ENCODE results near the gene CCDC24.

Gene CCDC24

DNA sequence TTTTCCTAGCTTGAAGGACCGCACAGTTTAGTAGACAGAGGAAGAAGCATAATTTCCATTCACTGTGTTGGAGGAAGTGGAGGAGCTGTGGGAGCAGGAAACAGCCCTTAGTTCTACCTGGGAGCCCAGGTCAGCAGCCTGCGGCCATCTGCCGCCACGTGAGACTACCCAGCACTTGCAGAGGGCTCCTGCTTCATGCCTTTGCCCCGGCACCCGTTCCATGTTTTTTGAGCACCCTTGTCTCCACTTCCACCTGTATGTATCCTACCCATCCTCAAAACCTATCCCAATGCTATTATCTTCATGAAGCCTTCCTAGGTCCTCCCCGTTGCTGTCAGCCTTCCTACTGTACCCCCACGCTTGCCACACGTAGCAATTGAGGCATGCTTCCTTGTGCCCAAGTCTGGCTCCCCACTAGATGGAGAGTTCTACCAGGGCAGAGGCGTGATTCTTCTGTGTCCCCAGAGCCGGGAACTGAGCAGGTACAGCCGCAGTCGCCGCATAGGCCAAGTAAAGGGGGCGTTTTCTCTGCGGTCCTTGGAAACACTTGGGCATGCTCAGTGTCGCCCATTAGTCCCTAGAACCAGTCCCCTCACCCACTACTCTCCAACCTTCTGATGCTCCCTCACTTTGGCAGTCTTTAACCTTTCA lies 38.0 kb downstream of the CCDC24 start:
- DNase-seq: peak; percentile 79

DNA sequence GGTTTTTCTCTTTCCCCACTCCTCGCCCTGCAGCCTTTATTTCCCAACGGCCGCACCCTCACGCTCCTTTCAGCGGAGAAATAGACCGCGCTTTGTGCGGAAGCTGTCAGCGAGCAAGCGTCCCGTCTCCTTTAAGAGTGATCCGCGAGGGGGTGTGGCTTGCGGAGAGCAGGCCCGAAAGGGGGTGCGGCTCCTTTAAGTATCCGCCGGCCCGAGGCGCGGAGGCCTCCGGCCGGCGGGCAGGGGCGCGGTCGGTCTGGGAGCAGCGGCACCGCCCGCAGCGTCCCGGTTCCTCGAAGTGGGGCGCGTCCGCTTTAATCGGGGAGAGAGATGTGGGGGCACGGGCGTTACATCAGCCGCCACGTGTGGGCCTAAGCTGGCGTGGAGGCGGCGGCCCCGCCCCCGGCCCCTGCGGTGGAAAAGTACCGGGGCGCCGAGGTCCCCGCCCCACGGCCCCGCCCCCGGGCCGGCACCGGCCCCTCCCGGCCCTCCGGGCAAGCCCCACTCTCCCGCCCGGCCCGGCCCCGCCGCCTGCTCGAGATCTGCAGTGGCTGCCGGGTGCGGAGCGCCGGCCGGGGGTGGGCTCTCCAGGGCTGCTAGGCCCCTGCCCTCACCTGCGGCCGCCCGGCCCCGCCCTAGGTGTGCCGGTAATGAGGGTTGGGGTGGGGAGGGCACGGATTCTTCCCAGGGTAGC lies 38.7 kb downstream of the CCDC24 start:
- peak; percentile 79 for DNase-seq

DNA sequence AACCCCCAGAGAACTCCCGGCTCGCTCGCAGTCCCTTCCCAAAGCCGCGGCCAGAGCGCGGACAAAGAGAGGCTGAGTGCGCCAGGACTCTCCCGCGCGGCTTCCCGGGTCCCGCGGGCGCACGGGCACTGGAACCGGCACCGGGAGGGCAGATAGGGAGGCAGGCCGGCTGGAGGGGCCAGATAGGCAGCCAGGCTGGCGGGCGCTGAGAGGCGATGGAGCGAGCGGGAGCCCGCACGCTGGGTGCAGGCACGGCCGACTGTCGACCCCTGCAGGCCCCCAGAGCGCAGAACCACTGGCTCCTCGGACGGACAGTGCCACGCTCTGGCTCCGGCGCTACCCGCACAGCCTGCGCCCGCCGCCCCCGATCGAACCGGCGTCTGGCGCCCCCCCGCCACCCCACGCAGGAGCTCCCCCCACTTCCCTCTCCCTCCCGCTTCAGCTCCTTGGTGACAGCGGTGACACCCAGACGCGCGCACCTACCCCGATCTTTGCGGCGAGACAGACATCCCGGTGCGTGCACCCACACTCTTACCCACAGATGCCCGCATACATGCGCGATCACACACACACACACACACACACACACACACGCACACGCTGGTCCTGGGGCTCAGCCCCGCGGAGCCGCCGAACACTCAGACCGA lies 39.3 kb downstream of the CCDC24 start:
- DNase-seq: no peak

GRCh38 chr1:44031252-44032169 lies 40.1 kb downstream of the CCDC24 start, which contains the start of gene SLC6A9:
Gene SLC6A9, minus strand, starts transcription at chr1:44031462. Its CDS starts 7,185 bp downstream, at chr1:44024277.
- no peak for DNase-seq

- no peak for DNase-seq
Measured at GRCh38 chr1:44032170-44032790, 40.9 kb downstream of the CCDC24 start.

DNA sequence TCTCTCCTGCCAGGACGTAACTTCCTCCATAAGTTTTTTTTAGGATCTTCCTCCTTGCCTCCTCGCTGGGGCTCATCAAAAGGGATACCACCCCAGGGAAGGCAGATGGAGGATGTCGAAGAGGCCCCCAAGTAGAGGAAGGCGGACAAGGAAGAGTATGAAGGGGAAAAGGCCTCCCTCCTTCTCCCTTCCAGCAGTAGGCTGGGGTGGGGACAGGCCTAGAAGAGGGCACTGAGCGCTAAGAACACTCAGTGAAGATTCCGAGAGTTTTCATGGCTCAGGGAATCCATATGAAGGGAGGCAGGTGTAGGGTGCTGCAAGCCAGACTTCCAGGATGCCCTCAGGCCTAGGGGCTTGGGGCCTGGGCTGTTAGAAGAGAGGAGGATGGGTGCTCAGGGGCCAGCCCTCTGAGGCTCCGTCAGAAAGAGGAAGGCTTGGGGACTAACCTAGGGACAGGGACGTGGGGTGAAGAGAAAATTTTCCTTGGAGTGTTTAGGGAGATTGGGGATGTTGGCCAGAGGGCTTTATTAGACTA lies 41.7 kb downstream of the CCDC24 start:
- DNase-seq: no peak

- DNase-seq: no peak
Measured at GRCh38 chr1:44033756-44034155, 42.4 kb downstream of the CCDC24 start.

GRCh38 chr1:44034423-44034822 lies 43.0 kb downstream of the CCDC24 start:
- no peak for DNase-seq

- DNase-seq: no peak
Measured at GRCh38 chr1:44034976-44035716, 43.7 kb downstream of the CCDC24 start.

- no peak for DNase-seq
Measured at GRCh38 chr1:44035726-44036408, 44.5 kb downstream of the CCDC24 start.

- DNase-seq: peak; percentile 62
Measured at GRCh38 chr1:44036409-44037139, 45.2 kb downstream of the CCDC24 start.

- DNase-seq: no peak
Measured at GRCh38 chr1:44037154-44037553, 45.8 kb downstream of the CCDC24 start.

DNA sequence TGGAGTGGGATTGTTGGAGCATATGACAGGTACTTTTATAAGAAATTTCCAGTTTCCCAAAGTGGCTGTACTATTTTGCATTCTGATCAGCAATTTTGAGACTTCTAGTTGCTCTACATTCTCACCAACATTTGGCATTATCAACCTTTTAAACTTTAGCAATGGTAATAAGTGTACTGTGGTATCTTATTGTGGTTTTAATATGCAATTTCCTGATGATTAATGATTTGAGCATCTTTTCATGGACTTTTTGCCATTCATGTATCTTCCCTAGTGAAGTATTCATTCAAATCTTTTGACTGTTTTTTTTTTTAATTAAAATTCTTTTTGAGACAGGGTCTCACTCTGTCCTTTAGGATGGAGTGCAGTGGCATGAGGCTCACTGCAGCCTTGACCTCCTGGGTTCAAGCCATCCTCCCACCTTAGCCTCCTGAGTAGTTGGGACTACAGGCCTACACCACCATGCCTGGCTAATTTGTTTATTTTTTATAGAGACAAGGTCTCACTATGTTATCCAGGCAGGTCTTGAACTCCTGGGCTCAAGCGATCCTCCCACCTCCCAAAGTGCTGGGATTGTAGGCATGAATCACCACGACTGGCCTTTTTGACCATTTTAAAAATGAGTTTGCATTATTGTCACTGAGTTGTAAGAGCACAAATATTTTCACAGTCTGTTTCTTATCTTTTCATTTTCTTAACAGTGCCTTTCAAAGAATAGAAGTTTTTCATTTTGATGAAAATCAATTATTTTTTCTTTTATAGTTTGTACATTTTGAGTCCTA lies 47.7 kb downstream of the CCDC24 start:
- DNase-seq: no peak

GRCh38 chr1:44040418-44040817 lies 49.0 kb downstream of the CCDC24 start:
- DNase-seq: no peak

DNA sequence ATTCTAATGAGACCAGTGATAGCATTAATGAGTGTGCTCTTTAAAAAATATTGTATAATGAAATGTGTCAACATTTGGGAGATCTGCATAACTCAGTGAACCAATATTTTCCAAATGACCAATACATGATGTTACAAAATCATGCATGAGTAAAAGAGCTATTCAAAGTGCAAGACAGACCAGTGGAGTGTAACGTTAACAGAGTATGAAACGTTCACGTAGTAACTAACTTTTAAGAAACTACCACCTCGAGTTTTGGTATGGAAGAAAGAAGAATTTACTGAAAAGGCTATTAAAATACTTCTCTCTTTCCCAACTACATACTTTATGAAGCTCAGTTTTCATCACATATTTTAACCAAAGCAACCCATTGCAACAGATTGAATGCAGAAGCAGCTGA lies 49.4 kb downstream of the CCDC24 start:
- no peak for DNase-seq

GRCh38 chr1:44043176-44044070 lies 52.0 kb downstream of the CCDC24 start:
- no peak for DNase-seq

DNA sequence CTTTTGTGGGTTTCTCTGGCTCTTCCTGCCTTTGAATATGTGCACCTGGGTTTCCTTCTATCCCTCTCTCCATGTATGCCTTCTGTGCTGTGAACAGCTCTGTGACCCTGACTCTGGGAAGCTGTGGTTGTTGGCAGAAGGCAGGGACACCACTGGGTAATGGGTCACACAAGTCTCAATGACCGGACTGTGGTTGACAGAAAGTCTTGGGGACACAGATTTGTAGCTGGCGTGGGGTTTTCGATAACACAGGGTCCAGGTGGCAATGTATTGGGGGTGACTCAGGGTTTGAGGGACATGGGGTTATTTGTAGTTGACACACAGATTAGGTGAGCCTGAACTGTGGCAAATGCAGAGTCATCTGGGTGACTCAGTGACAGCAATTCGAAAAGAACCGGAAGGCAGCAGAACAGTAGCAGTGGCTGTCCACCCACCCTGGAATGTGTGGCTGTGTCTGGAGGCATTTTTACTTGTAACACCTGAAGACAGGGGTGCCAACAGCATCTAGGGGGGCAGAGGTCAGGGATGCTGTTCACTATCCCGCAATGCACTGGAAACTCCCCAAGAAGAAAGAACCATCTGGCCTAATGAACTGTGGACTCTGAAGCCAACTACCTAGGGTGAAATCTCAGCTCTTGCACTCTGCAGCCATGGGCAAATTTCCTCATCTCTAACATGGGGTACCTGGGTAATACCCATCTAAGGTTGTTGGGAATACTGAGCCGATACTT lies 52.8 kb downstream of the CCDC24 start:
- no peak for DNase-seq

GRCh38 chr1:44045064-44045463 lies 53.7 kb downstream of the CCDC24 start:
- no peak for DNase-seq
